Mucosa of descending colon (tissue), 3 donors: Measurements from ENCODE around the gene RAB4B. TPM values are rescaled to one million over a fixed set of nuclear protein-coding genes. Genes with fewer than 3 reads are reported as not detected.

Source experiments
- ATAC-seq: fragments of 200-7000 bp; cut with Tn5 transposase; one replicate; pipeline ENCODE4 v1.9.1; 2020; ENCODE audit warnings: mild to moderate bottlenecking, moderate library complexity
- DNase-seq, 3 donors: peaks; one replicate each; pipeline ENCODE4 v3.0.0-alpha.2; 2020
- H3K36me3 ChIP-seq: fragments of 200-600 bp; one replicate; pipeline ENCODE4 v1.8.0; 2021; ENCODE audit warnings: low read depth, mild to moderate bottlenecking
- H3K4me1 ChIP-seq: fragments of 200-600 bp; one replicate; pipeline ENCODE4 v1.8.0; 2021; ENCODE audit warnings: low read depth, mild to moderate bottlenecking
- H3K4me3 ChIP-seq: fragments of 200-600 bp; one replicate; pipeline ENCODE4 v1.8.0; 2021; ENCODE audit warnings: mild to moderate bottlenecking
- H3K9me3 ChIP-seq: fragments of 200-600 bp; one replicate; pipeline ENCODE4 v1.8.0; 2021; ENCODE audit warnings: mild to moderate bottlenecking
- CTCF ChIP-seq: fragments of 200-600 bp; IDR thresholded peaks from one replicate; pipeline ENCODE4 v1.8.0; 2022; ENCODE audit warnings: antibody characterized with exemption, mild to moderate bottlenecking
- intact Hi-C, 2 donors: fragments of 100-400 bp; cut with DNase I in 1 of 2; cut with micrococcal nuclease in 1 of 2; formaldehyde crosslinking; loops; one replicate each; pipeline versions ENCODE4 v1.11.0 to v1.11.1; 2022; cut with DNase I, micrococcal nuclease
- total RNA-seq, 3 donors: library from RNA; stranded (reverse); fragmentation: NEBNext Ultra II Directional in 2 of 3; extraction: Animal tissue kit (Norgen Biotek cat#: 25700) in 2 of 3; gene quantifications; one replicate each; pipeline versions ENCODE4 v1.2.1 to v1.2.4, GENCODE V29; 2021 to 2023
- donor health status: DM: no; HTN: no; CAD: no; lungs with moderate emphysema.
- donor health status: DM: no; HTN: no; CAD: no.
- donor health status: DM: no; HTN: yes; CAD: no.

The RAB4B gene
- total RNA-seq, 3 donors from 2014 or later = 46.9 to 68.1 (median 61.0) TPM

GRCh38 chr19:40737102-40737644 is 40.9 kb upstream of the RAB4B start:
- intact Hi-C loops = no loop called here
- no peak for TF ChIP-seq CTCF
- peaks cover 5% of the 10 kb centered on the region for H3K4me1 ChIP-seq
- DNase-seq = no peak
- ATAC-seq = no peak
- peaks cover 5% of the 10 kb centered on the region for H3K36me3 ChIP-seq
- no peaks in the 10 kb centered on the region for H3K9me3 ChIP-seq
- H3K4me3 ChIP-seq = no peak overlapping the region

DNA sequence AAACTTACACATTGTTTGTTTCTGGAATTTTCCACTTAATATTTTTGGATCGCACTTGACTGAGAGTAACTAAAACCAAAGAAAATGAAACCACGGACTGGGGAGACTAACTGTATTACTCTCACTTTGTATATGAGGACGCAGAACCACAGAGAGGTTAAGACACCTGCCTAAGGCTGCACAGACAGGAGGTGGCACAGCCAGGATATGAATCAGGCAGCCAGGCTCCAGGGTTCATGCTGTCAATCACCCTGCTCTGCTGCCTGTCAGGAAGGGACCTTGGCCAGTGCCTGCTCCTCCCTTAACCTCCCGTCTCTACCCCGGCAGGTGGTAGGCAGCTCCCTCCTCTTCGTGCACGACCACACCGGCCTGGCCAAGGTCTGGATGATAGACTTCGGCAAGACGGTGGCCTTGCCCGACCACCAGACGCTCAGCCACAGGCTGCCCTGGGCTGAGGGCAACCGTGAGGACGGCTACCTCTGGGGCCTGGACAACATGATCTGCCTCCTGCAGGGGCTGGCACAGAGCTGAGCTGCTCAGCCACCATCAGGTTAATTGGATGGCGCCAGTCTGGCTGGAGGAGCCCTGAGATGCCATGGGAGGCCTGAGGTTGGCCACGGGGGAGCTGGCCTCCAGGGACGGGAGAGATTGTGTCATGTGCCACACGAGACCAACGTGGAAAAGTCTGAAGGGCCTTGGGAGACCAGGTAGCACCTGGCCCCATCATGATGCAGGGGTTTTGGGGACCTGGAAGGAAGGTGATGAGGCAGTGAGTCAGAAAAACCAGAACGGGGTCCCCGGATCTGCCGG is 38.8 kb upstream of the RAB4B start:
- DNase-seq (no peak), ATAC-seq (no peak)
- intact Hi-C loops = no loop called here
- no peak for TF ChIP-seq CTCF
- no peak overlapping the region for H3K4me3 ChIP-seq
- H3K36me3 ChIP-seq = no peaks in the 10 kb centered on the region
- H3K4me1 ChIP-seq = peaks cover 5% of the 10 kb centered on the region
- no peaks in the 10 kb centered on the region for H3K9me3 ChIP-seq

DNA sequence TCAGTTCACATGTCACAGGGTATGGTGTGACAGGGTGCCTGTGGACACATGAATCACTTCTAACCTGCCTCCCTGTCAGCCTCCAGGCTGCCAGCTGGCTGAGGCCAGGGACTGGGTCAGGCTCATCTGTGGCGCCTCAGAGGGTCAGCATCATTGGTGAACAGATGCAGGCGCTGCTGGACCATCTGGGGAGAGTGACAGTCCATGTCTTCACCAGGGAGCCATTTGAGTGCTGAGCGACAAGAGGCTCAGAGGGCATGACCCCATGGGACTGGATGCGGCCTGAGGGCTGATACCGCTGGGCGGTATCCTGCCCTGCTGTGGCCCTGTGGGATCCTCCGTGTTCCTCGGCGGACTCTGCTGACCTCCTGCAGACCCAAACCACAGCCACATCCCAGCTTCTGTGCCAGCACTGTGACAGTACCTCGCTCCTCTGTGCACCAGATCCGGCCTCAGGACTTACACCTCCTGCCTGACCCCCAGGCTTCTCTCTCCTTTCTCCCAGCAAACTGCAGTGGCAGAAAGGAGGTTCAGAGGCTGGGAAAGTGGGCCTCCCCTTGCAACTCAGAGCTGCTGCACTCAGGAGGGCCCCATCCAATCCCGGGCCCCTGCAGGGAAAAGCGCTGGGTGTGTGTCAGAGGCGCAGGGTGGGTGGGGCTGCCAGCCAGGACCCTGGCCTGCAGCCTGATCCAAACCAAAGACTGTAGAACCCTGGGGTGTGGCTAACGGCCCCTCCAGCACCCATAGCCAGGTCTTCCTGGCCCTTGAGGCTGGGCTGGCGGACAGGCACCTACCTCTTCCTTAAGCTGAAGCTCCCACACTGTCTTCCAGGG is 38.0 kb upstream of the RAB4B start:
- Histone ChIP-seq H3K4me1 (peaks cover 5% of the 10 kb centered on the region), H3K4me3 (no peak overlapping the region), H3K9me3 (no peaks in the 10 kb centered on the region), H3K36me3 (no peaks in the 10 kb centered on the region)
- DNase-seq (no peak), ATAC-seq (no peak)
- no peak for TF ChIP-seq CTCF
- intact Hi-C loops = no loop called here

- intact Hi-C loops = no loop called here
- peak; percentile 3 for ATAC-seq
- DNase-seq = no peak
Measured at GRCh38 chr19:40740747-40741146, 37.3 kb upstream of the RAB4B start.

More at GRCh38 chr19:40740747-40741146, 37.3 kb upstream of the RAB4B start:
- TF ChIP-seq CTCF = no peak
- Histone ChIP-seq H3K9me3 (no peaks in the 10 kb centered on the region), H3K4me1 (peaks cover 1% of the 10 kb centered on the region), H3K4me3 (no peak overlapping the region), H3K36me3 (no peaks in the 10 kb centered on the region)
